GM23338 (cell line): ENCODE measurements around the gene MYRF. TPM values are rescaled to one million over a fixed set of nuclear protein-coding genes. Genes with fewer than 3 reads are reported as not detected.

Source experiments
- ATAC-seq: fragments of 200-7000 bp; cut with Tn5 transposase; 3 replicates; pipeline ENCODE4 v1.9.1; 2020
- DNase-seq: peaks from one replicate; pipeline ENCODE4 v3.0.0-alpha.2; 2015; ENCODE audit warnings: low spot score
- H2AFZ ChIP-seq: fragments of 200-600 bp; sonication (generic); 2 replicates; pipeline ENCODE4 v1.8.0; 2016; ENCODE audit warnings: antibody characterized with exemption, mild to moderate bottlenecking, moderate library complexity
- H3F3A ChIP-seq: fragments of 200-600 bp; sonication (generic); replicated peaks from 2 replicates; pipeline ENCODE4 v1.8.0; 2017; ENCODE audit warnings: antibody characterized with exemption, mixed run types, low read depth
- H3K27ac ChIP-seq: fragments of 200-600 bp; sonication (generic); 2 replicates; pipeline ENCODE4 v1.6.1; 2016; ENCODE audit warnings: low read depth
- H3K27me3 ChIP-seq: fragments of 200-600 bp; sonication (generic); 2 replicates; pipeline ENCODE4 v1.8.0; 2016; ENCODE audit warnings: mild to moderate bottlenecking, mixed run types, moderate library complexity; ENCODE audit not compliant: insufficient read depth
- H3K36me3 ChIP-seq: fragments of 200-600 bp; sonication (generic); 2 replicates; pipeline ENCODE4 v1.8.0; 2016; ENCODE audit warnings: mild to moderate bottlenecking; ENCODE audit not compliant: insufficient read depth
- H3K4me1 ChIP-seq: fragments of 200-600 bp; sonication (generic); 2 replicates; pipeline ENCODE4 v1.8.0; 2016; ENCODE audit warnings: mild to moderate bottlenecking, moderate library complexity; ENCODE audit not compliant: insufficient read depth
- H3K4me2 ChIP-seq: fragments of 200-600 bp; sonication (generic); 2 replicates; pipeline ENCODE4 v1.7.1; 2017; ENCODE audit warnings: mixed run types
- H3K4me3 ChIP-seq: fragments of 200-600 bp; sonication (generic); 2 replicates; pipeline ENCODE4 v1.6.1; 2016; ENCODE audit warnings: mixed run types
- H3K79me2 ChIP-seq: fragments of 200-600 bp; sonication (generic); replicated peaks from 2 replicates; pipeline ENCODE4 v1.8.0; 2017; ENCODE audit warnings: mild to moderate bottlenecking; ENCODE audit not compliant: insufficient read depth
- H3K9me2 ChIP-seq: fragments of 200-600 bp; sonication (generic); 2 replicates; pipeline ENCODE4 v1.8.0; 2017; ENCODE audit not compliant: insufficient read depth
- H4K20me1 ChIP-seq: fragments of 200-600 bp; sonication (generic); replicated peaks from 2 replicates; pipeline ENCODE4 v1.8.0; 2017; ENCODE audit warnings: mild to moderate bottlenecking; ENCODE audit not compliant: insufficient read depth
- H3K27ac Mint-ChIP-seq: 2 replicates; pipeline ENCODE4 v1.8.0; 2020; ENCODE audit warnings: inconsistent platforms, mild to moderate bottlenecking, moderate library complexity, mixed read lengths
- H3K27me3 Mint-ChIP-seq: 3 replicates; pipeline ENCODE4 v1.8.0; 2022; ENCODE audit warnings: low read depth, mild to moderate bottlenecking, moderate library complexity, mixed read lengths, inconsistent platforms; ENCODE audit not compliant: insufficient read depth, poor library complexity
- H3K36me3 Mint-ChIP-seq: 3 replicates; pipeline ENCODE4 v1.8.0; 2021; ENCODE audit warnings: low read depth, mild to moderate bottlenecking, inconsistent platforms, moderate library complexity, mixed read lengths
- H3K4me1 Mint-ChIP-seq: 3 replicates; pipeline ENCODE4 v1.8.0; 2020; ENCODE audit warnings: mild to moderate bottlenecking, inconsistent platforms, mixed read lengths
- H3K4me3 Mint-ChIP-seq: 3 replicates; pipeline ENCODE4 v1.8.0; 2021; ENCODE audit warnings: moderate library complexity, mild to moderate bottlenecking, inconsistent platforms, mixed read lengths
- H3K9me3 Mint-ChIP-seq: 3 replicates; pipeline ENCODE4 v1.8.0; 2020; ENCODE audit warnings: moderate library complexity, mild to moderate bottlenecking, inconsistent platforms, mixed read lengths
- CREB1 ChIP-seq: fragments of 250-450 bp; sonication (Bioruptor Pico); IDR thresholded peaks from 2 replicates; pipeline ENCODE4 v1.5.0; 2020; ENCODE audit warnings: low read depth, mild to moderate bottlenecking, moderate library complexity
- CTCF ChIP-seq, 2 experiments: fragments of 200-600 bp in 1 of 2; sonication (generic) in 1 of 2; conservative IDR thresholded peaks; 2 replicates each; pipeline versions ENCODE4 v1.5.1 to v1.6.1; 2016 to 2017; ENCODE audit warnings: antibody characterized with exemption in 2 of 2, low read depth in 2 of 2, mild to moderate bottlenecking in 2 of 2, moderate library complexity in 1 of 2
- ETS1 ChIP-seq: IDR thresholded peaks from 2 replicates; pipeline ENCODE4 v1.6.1; 2016; ENCODE audit warnings: antibody characterized with exemption
- EZH2 ChIP-seq: fragments of 200-600 bp; sonication (generic); IDR thresholded peaks from one replicate; pipeline ENCODE4 v1.8.0; 2017; ENCODE audit warnings: antibody characterized with exemption, mild to moderate bottlenecking, low read depth; ENCODE audit not compliant: unreplicated experiment
- EZH2phosphoT487 ChIP-seq: fragments of 200-600 bp; sonication (generic); IDR thresholded peaks from one replicate; pipeline ENCODE4 v1.8.1; 2018; ENCODE audit warnings: antibody characterized with exemption; ENCODE audit not compliant: unreplicated experiment
- JUNB ChIP-seq: IDR thresholded peaks from one replicate; pipeline ENCODE4 v1.6.1; 2016; ENCODE audit warnings: antibody characterized with exemption; ENCODE audit not compliant: unreplicated experiment
- NANOG ChIP-seq: IDR thresholded peaks from 2 replicates; pipeline ENCODE4 v1.6.1; 2016; ENCODE audit warnings: antibody characterized with exemption, borderline replicate concordance
- POLR2AphosphoS5 ChIP-seq: IDR thresholded peaks from 2 replicates; pipeline ENCODE4 v1.6.1; 2016; ENCODE audit warnings: antibody characterized with exemption, low read depth
- REST ChIP-seq: IDR thresholded peaks from one replicate; pipeline ENCODE4 v1.6.1; 2018; ENCODE audit warnings: antibody characterized with exemption; ENCODE audit not compliant: unreplicated experiment
- STAT1 ChIP-seq: IDR thresholded peaks from one replicate; pipeline ENCODE4 v1.6.1; 2016; ENCODE audit warnings: antibody characterized with exemption; ENCODE audit not compliant: unreplicated experiment
- ZNF114 ChIP-seq: fragments of 250-450 bp; sonication (Bioruptor Pico); IDR thresholded peaks from 2 replicates; pipeline ENCODE4 v1.5.0; 2020; ENCODE audit warnings: mild to moderate bottlenecking, moderate library complexity
- ZNF331 ChIP-seq: fragments of 250-450 bp; sonication (Bioruptor Pico); IDR thresholded peaks from 2 replicates; pipeline ENCODE4 v1.5.0; 2020; ENCODE audit warnings: low read depth, mild to moderate bottlenecking, moderate library complexity
- ZNF462 ChIP-seq: fragments of 250-450 bp; sonication (Bioruptor Pico); IDR thresholded peaks from 2 replicates; pipeline ENCODE4 v1.5.0; 2020; ENCODE audit warnings: mild to moderate bottlenecking, moderate library complexity
- polyA plus RNA-seq: library from polyadenylated mRNA; unstranded; fragments of >200 nt; fragmentation: Nextera tagmentation; extraction: Ambion mirVana; gene quantifications from 2 replicates; pipeline ENCODE4 v1.2.1, GENCODE V29; 2016
- total RNA-seq: library from RNA; depleted of rRNA; stranded (reverse); fragments of >200 nt; shearing (Covaris generic); gene quantifications from 2 replicates; pipeline ENCODE4 v1.2.3, GENCODE V29; 2014

Gene MYRF
- total and polyA plus RNA-seq, 2 experiments from 2014 or later, result 1.9 to 5.5 TPM

GRCh38 chr11:61717286-61718033 is 35.0 kb upstream of the MYRF start:
- Histone ChIP-seq H3K4me3 (no peak overlapping the region), H3K27me3 (no peaks in the 10 kb centered on the region), H3K79me2 (no peaks in the 10 kb centered on the region), H3F3A (0 out of 2 replicates have a peak, but pooled peaks cover 4% of the 10 kb centered on the region), H3K36me3 (no peaks in the 10 kb centered on the region), H3K4me2 (0 out of 2 replicates have a peak overlapping the region, but pooled peaks have one; percentile 67), H3K4me1 (peaks cover 22% of the 10 kb centered on the region; the same call in 1 of the 2 replicates), H3K27ac (no peak overlapping the region), H3K9me2 (no peaks in the 10 kb centered on the region), H4K20me1 (no peaks in the 10 kb centered on the region), H2AFZ (no peak overlapping the region)
- Mint-ChIP-seq H3K4me1 (peaks cover 41% of the 10 kb centered on the region), H3K27me3 (peaks cover 11% of the 10 kb centered on the region), H3K4me3 (peak overlapping the region; percentile 70; the same call in 2 of the 3 replicates), H3K27ac (no peak overlapping the region), H3K36me3 (peaks cover 3% of the 10 kb centered on the region; the same call in 2 of the 3 replicates), H3K9me3 (no peaks in the 10 kb centered on the region; the same call in 2 of the 3 replicates)
- ATAC-seq (no peak; the same call in 2 of the 3 replicates), DNase-seq (no peak)
- no peak for TF ChIP-seq ETS1
- no peak for TF ChIP-seq NANOG
- no peak for TF ChIP-seq ZNF331 (CRISPR knock-in tag)
- no peak for TF ChIP-seq EZH2
- no peak for TF ChIP-seq POLR2AphosphoS5
- TF ChIP-seq REST, result no peak
- no peak for TF ChIP-seq STAT1
- no peak for TF ChIP-seq CTCF (conservative IDR thresholded peaks at IDR 0.05; ENCODE audit: low read depth in 2 of 2)
- TF ChIP-seq ZNF114, result no peak
- TF ChIP-seq EZH2phosphoT487, result no peak
- no peak for TF ChIP-seq ZNF462 (CRISPR knock-in tag)
- no peak for TF ChIP-seq CREB1
- TF ChIP-seq JUNB, result no peak
